DMS 273 (cell line): ENCODE measurements around the gene NDUFB3.
A peak's percentile ranks its signal among the peaks of the same experiment; 100 is the strongest.

Experiments used
- DNase-seq: peaks from one replicate; lab custom pipeline; 2025; ENCODE audit not compliant: unreplicated experiment; lab: John Stamatoyannopoulos, UW

NDUFB3 gene

DNA sequence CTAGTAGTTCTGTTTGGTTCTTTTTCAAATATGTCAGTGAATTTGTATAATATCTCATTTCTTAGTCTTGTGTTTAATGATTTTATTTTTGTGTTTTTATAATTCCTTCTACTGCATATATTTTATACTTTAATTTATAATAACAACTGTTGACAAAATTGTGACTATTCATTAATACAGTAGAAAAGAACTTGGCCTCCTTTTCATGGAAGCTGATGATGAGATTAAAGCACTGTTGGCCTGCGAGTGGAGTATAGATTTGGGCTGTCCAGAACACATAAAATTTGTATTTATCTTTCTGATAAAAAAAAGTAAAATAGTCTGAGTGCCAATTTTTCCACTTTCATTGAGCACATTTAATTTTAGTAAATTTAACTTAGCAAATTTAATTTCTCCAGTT is 56.2 kb downstream of the NDUFB3 start:
- DNase-seq, result peak; percentile 28

DNA sequence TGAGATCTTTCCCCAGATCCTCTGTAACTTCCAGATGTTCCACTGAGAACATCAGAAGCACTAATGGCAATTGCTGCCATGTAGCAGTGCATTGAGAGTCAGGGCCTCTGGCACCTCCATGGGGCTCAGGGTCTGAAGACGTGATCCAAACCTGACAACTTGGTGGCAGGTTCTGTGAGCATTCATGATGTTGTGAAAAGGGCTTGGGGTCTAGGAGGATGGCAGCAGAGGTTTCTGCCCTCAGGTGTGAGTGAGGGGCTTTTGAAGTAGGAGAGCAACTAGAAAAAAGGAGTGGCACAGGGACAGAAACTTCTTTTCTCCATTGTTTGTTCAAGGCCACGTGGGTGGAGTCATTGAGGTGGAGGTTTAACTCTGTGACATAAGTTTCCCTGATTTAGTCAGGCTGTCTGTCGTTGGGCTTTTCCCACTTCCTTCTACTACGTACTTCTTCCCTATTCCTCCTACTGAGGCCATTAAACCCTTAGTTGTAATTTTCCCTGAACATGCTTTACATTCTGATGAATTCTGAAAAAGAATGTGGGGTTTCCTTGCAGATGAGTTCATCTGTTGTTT is 57.2 kb downstream of the NDUFB3 start:
- DNase-seq, result peak; percentile 30

DNA sequence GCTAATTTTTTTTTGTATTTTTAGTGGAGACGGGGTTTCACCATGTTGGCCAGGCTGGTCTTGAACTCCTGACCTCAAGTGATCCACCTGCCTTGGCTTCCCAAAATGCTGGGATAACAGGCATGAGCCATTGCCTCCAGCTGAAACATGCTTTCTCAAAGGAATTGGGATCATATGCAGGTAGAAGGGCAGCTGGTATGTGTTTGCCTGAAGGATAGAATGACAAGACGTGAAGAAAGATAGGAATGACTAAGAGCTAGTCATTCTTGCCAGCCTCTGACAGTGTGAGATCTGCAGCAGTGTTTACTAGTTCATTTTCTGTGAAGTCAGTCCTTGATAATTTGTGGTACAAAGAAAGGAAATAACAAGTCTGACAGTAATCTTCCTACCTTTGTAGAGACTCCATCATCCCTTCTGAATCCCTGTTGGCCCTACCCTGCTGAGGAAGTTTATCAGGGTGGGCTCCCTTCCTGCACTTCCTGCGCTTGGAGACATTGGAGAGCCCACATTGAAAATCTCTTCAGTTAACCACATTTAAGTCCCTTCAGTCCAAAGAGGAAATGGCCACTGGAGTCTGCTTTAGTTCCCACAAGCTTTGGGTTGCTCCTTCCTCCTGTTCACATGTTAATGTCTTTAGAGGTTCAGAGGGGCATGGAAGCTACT is 58.9 kb downstream of the NDUFB3 start:
- peak; percentile 7 for DNase-seq

DNA sequence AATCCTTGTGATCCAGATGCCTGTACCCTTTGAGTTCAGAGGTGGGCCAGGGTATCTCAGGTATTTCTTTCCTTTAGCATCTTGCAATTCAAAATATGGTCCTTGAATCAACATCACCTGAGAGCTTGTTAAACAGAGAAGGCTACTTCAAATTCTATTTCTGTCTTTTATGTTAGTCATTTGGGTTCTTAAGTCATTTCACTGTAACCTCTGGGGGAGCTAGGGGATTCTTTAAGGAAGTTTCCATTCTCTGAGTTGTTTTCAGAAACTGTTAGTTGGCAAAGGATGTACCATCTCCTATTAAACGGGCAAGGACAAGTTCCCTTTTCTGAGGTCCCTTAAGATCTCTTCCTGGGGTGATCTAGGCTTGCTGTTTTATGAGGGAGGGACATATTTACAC is 60.7 kb downstream of the NDUFB3 start:
- DNase-seq, result no peak
